ENCODE measurements around the gene PITPNC1.
A peak's percentile ranks its signal among the peaks of the same experiment; 100 is the strongest.
"Not testable (repeated sequence)": the region's sequence is repeated elsewhere in the genome, so short reads cannot be mapped to it uniquely, and the experiment has no call there.

PITPNC1 gene

GRCh38 chr17:67467500-67468455 is 90.7 kb downstream of the PITPNC1 start:
- no peak for DNase-seq

- no peak for DNase-seq
Observed at GRCh38 chr17:67469208-67469980, 92.3 kb downstream of the PITPNC1 start.

GRCh38 chr17:67470163-67470562 is 93.1 kb downstream of the PITPNC1 start:
- DNase-seq = no peak

- no peak for DNase-seq
Observed at GRCh38 chr17:67471118-67471517, 94.0 kb downstream of the PITPNC1 start.

GRCh38 chr17:67472606-67473005 is 95.5 kb downstream of the PITPNC1 start:
- DNase-seq = not testable (repeated sequence)

DNA sequence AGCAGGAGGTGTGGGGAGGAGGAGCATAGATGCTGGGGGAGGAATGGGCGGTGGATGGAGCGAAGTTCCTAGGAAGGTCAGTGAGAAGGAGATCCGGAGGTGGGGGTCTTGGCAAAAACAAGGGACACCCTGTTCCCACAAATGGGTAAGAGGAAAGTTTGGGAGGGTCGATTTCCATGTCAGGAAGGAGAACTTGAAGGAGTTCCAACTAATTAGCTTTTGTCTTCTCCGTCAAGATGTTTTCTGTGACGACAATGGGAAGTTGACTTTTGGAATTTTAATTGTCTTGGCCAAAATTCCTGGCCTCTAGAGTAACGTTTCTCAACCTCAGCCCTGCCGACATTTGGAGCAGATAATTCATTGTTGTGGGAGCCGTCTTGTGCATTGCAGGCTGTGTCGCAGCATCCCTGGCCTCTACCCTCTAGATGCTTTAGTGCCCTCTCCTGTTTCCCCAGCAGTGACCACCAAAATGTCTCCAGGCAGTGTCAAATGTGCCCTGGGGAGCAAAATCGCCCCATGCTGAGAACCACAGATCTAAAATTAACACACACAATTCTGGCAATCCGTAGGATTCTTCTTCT is 97.1 kb downstream of the PITPNC1 start:
- no peak for DNase-seq

DNA sequence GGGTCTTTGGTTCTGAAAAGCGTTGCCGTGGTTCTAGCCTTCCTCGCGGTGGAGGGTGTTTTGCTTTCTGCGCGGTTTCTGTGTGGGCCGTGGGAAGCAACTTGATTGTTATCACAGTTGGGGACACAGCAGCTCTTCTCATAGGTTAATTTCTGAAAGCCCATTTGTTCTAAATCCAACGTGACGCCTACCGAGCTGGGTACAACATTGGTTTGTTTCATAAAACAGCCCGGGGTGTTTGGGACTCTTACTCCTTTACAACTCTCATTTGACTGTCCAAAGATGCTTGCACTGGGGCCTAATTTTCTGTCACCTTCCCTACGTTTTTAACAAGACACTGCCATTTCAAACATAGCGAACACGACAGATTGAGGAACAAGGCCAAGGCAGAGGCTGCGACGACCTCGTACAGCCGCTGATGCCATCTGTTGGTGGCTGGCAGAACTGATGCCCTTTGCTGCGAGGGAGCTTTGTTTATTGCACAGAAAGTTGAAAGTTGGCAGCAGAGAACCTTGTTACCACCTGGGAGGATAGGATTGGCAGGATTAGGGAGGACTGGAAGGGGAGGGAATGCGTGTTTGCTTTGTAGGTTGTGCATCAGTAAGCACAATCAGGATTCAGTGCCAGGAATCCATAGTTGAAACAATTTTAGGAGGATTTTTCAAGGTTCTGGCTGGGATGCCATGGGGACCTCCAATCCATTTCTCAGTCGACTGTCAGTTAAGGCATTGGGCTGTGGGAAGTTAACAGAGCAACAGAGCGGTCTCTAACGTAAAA is 98.3 kb downstream of the PITPNC1 start:
- peak; percentile 69 for DNase-seq

GRCh38 chr17:67476787-67477335 is 99.8 kb downstream of the PITPNC1 start:
- DNase-seq = no peak

GRCh38 chr17:67477687-67478086 is 100.6 kb downstream of the PITPNC1 start:
- no peak for DNase-seq

GRCh38 chr17:67478401-67479041 is 101.4 kb downstream of the PITPNC1 start:
- no peak for DNase-seq

DNA sequence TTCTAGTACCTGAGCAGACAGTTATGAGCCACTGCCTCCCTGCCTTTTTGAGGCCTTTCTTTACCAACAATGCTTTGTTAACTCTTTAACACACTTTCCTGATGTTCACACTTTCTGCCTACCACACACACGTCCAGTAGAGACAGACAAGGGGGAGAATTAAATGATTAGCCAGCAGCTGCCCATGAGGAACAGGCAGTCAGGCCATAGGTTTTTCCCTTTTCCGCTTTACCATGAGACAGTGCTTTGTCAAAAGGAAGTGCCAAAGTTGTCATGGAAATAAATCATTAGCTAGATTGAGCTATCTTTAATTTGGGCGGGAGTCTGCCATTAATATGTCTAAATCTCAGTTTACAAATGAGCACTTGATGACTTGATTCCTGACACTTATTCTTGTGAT is 102.1 kb downstream of the PITPNC1 start:
- DNase-seq = no peak

- DNase-seq = not testable (repeated sequence)
Observed at GRCh38 chr17:67480959-67481358, 103.9 kb downstream of the PITPNC1 start.

GRCh38 chr17:67481808-67482207 is 104.7 kb downstream of the PITPNC1 start:
- no peak for DNase-seq

- DNase-seq = no peak
Observed at GRCh38 chr17:67482764-67483163, 105.7 kb downstream of the PITPNC1 start.

- DNase-seq = no peak
Observed at GRCh38 chr17:67484261-67484660, 107.2 kb downstream of the PITPNC1 start.

GRCh38 chr17:67485666-67486065 is 108.6 kb downstream of the PITPNC1 start:
- DNase-seq = no peak

DNA sequence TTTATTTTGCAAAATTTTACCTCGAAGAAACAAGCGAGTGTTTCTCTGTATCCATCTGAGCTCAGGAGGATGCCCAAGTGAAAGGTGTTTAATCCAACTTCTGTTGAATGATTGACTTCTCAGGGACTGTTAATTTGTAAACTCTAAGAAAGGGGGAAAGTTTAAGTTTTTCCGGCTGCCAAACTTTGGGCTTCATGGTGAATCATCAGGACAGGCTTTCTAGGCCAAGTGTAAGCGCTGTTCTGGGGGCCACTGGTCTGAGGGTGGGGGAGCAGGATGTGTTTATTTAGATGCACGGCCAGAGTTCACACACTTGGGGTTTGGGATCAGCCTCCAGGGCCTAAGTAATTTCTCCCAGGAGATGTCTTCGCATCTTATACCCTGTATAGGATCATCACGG is 110.4 kb downstream of the PITPNC1 start:
- no peak for DNase-seq

DNA sequence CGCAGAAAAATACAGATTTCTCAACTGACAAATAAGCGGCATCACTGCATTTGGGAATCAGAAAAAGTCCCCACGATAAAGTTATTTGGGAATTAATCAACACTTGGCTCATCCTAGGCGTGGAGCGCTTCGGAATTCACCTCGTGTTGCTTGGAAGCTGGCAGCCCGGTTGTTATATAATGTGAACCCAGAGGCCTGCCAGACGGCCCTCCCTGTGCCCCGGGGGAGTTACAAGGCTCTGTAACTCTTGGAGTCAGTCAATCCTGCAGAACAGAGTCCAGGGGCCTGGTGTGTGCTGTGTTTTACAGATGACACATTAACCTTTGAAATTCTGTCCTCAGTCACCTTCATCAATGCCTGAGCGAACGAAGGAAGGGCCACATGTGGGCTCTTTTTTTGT is 111.1 kb downstream of the PITPNC1 start:
- no peak for DNase-seq

GRCh38 chr17:67488768-67489167 is 111.7 kb downstream of the PITPNC1 start:
- no peak for DNase-seq

DNA sequence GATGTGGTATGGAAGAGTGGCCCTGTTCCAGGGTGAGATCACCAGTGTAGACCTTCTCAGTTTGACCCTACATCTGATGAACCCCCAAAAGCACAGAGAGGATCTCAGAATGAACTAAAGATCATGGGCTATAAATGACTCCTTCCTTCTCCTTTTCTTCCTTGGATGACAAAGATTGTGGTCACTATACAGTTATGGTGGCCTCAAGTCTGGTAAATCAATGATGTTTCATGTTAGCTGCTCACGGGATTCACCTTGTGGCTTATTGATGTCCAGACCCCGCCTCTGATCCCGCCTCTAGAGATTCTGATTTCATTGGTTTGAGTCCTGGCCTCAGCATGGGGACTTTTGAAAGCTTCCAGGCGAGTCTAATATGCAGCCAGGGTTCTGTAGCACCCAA is 112.2 kb downstream of the PITPNC1 start:
- DNase-seq = no peak

DNA sequence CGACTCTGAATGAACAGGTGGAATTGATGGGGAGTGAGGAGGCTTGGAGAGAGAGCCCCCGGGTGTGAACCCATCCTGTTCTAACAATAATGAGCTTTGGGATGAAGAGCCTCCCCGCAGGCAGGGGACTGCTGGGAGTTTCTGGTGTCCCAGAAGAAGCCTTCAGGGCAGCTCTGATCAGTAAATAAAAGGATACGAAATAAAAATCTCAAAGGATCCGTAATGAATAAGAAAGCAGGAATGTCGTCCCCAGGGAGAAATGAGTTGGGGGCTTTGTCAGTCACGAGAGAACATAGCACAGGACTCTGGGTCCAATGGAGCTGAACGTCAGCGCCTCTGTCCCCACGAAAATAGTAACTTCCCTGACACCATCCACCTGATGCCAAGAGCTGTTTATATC is 113.4 kb downstream of the PITPNC1 start:
- DNase-seq = no peak

Measured in SHP77 treated with DMSO at 0.1 percent for 48 hours (cell line).